Activated CD4-positive, alpha-beta T cell treated with anti-CD3 and anti-CD28 coated beads, Interleukin-2, amount 50 U/mL, for 48 hours (primary cell): ENCODE results near the gene SPO11.
"Not testable (repeated sequence)": the region's sequence is repeated elsewhere in the genome, so short reads cannot be mapped to it uniquely, and the experiment has no call there.

ENCODE experiments used
- DNase-seq, 2 experiments: peaks; one replicate each; pipeline ENCODE4 v3.0.0-alpha.2; 2020

Gene SPO11

GRCh38 chr20:57342829-57343228, 13.2 kb downstream of the SPO11 start:
- no peak for DNase-seq

GRCh38 chr20:57346477-57346876, 16.9 kb downstream of the SPO11 start:
- peak; percentile 81 to 85 for DNase-seq

GRCh38 chr20:57347393-57347792, 17.8 kb downstream of the SPO11 start:
- no peak for DNase-seq

GRCh38 chr20:57348200-57348921, 18.8 kb downstream of the SPO11 start:
- not testable (repeated sequence) for DNase-seq

GRCh38 chr20:57348922-57349574, 19.4 kb downstream of the SPO11 start:
- peak in 1 of 2 experiments; percentile 10 for DNase-seq

GRCh38 chr20:57350081-57350710, 20.6 kb downstream of the SPO11 start:
- no peak for DNase-seq

- not testable (repeated sequence) for DNase-seq
These were observed 21.1 kb downstream of the SPO11 start for GRCh38 chr20:57350726-57351041.

- DNase-seq: peak; percentile 90 to 93
These were observed 21.6 kb downstream of the SPO11 start, which contains the start of gene RAE1 for GRCh38 chr20:57351042-57351783. Gene RAE1 (plus strand): TSS chr20:57351255. CDS start chr20:57354039, 2,784 bp downstream.

GRCh38 chr20:57352305-57352704, 22.7 kb downstream of the SPO11 start:
- DNase-seq: no peak

- no peak for DNase-seq
These were observed 23.7 kb downstream of the SPO11 start for GRCh38 chr20:57353351-57353750.

- no peak for DNase-seq
These were observed 31.9 kb downstream of the SPO11 start for GRCh38 chr20:57361517-57361916.

GRCh38 chr20:57364451-57364850, 34.8 kb downstream of the SPO11 start:
- DNase-seq: no peak

GRCh38 chr20:57369596-57369995, 40.0 kb downstream of the SPO11 start:
- no peak for DNase-seq

GRCh38 chr20:57370316-57370715, 40.7 kb downstream of the SPO11 start:
- DNase-seq: no peak

- no peak for DNase-seq
These were observed 41.8 kb downstream of the SPO11 start for GRCh38 chr20:57371363-57371762.

- no peak for DNase-seq
These were observed 42.6 kb downstream of the SPO11 start for GRCh38 chr20:57372157-57372556.

- no peak for DNase-seq
These were observed 43.2 kb downstream of the SPO11 start for GRCh38 chr20:57372581-57373350.

GRCh38 chr20:57374343-57374930, 44.8 kb downstream of the SPO11 start:
- DNase-seq: no peak

- no peak for DNase-seq
These were observed 45.5 kb downstream of the SPO11 start for GRCh38 chr20:57374931-57375651.

GRCh38 chr20:57375652-57376230, 46.1 kb downstream of the SPO11 start:
- DNase-seq: no peak

GRCh38 chr20:57377350-57377749, 47.7 kb downstream of the SPO11 start:
- DNase-seq: no peak
